HG02970 (cell line): ENCODE measurements around the gene AKAP1.

ENCODE experiments used
- ATAC-seq: cut with Tn5 transposase; IDR thresholded peaks from one replicate; pipeline ENCODE4 v1.9.1; 2021; ENCODE audit warnings: mild to moderate bottlenecking, moderate library complexity, moderate number of reproducible peaks; ENCODE audit not compliant: unreplicated experiment, low FRiP score

AKAP1 gene

GRCh38 chr17:57124053-57124452 is 39.0 kb downstream of the AKAP1 start:
- ATAC-seq, result no peak

GRCh38 chr17:57125406-57125805 is 40.4 kb downstream of the AKAP1 start:
- ATAC-seq, result no peak

- ATAC-seq, result no peak
Observed at GRCh38 chr17:57125866-57126265, 40.8 kb downstream of the AKAP1 start.

GRCh38 chr17:57130708-57131461 is 45.8 kb downstream of the AKAP1 start:
- ATAC-seq, result no peak

- no peak for ATAC-seq
Observed at GRCh38 chr17:57132663-57133062, 47.6 kb downstream of the AKAP1 start.

GRCh38 chr17:57133486-57133885 is 48.4 kb downstream of the AKAP1 start:
- no peak for ATAC-seq

- ATAC-seq, result no peak
Observed at GRCh38 chr17:57135026-57135788, 50.2 kb downstream of the AKAP1 start.

GRCh38 chr17:57135789-57136291 is 50.8 kb downstream of the AKAP1 start:
- ATAC-seq, result no peak

- ATAC-seq, result no peak
Observed at GRCh38 chr17:57136355-57136754, 51.3 kb downstream of the AKAP1 start.

- ATAC-seq, result no peak
Observed at GRCh38 chr17:57138030-57138911, 53.2 kb downstream of the AKAP1 start.

GRCh38 chr17:57138956-57139576 is 54.0 kb downstream of the AKAP1 start:
- no peak for ATAC-seq

- ATAC-seq, result no peak
Observed at GRCh38 chr17:57140316-57140715, 55.3 kb downstream of the AKAP1 start.

GRCh38 chr17:57142925-57143324 is 57.9 kb downstream of the AKAP1 start:
- ATAC-seq, result no peak

GRCh38 chr17:57143361-57143760 is 58.3 kb downstream of the AKAP1 start:
- no peak for ATAC-seq

- no peak for ATAC-seq
Observed at GRCh38 chr17:57143919-57144318, 58.9 kb downstream of the AKAP1 start.

GRCh38 chr17:57144567-57144966 is 59.5 kb downstream of the AKAP1 start:
- no peak for ATAC-seq

- no peak for ATAC-seq
Observed at GRCh38 chr17:57145347-57145746, 60.3 kb downstream of the AKAP1 start.

- no peak for ATAC-seq
Observed at GRCh38 chr17:57146273-57146672, 61.2 kb downstream of the AKAP1 start.

- no peak for ATAC-seq
Observed at GRCh38 chr17:57151798-57152197, 66.8 kb downstream of the AKAP1 start.

GRCh38 chr17:57152967-57153528 is 68.0 kb downstream of the AKAP1 start:
- ATAC-seq, result no peak
